T-cell (primary cell): Measurements from ENCODE around the gene RMRP. TPM values are rescaled to one million over a fixed set of nuclear protein-coding genes. Genes with fewer than 3 reads are reported as not detected.

ENCODE experiments used
- ATAC-seq, 4 experiments: fragments of 200-7000 bp in 3 of 4; fragments of 150-1000 bp in 1 of 4; cut with Tn5 transposase; replicated peaks in 1 of 4; 1 replicate in 3 of 4; 2 replicates in 1 of 4; pipeline ENCODE4 v1.10.0; 2021; ENCODE audit warnings: moderate library complexity in 3 of 4, mild to moderate bottlenecking in 2 of 4, moderate number of reproducible peaks in 1 of 4
- CTCF ChIA-PET, 2 donors: fragments of 300-600 bp; sonication (Branson Sonifier 250); formaldehyde crosslinking; loops; one replicate each; lab custom pipeline; 2022; ENCODE audit warnings: antibody characterized with exemption in 2 of 2; lab: Charles Lee
- POLR2A ChIA-PET, 2 donors: fragments of 300-600 bp; sonication (Branson Sonifier 250); formaldehyde crosslinking; loops; one replicate each; lab custom pipeline; 2022; ENCODE audit warnings: antibody characterized with exemption in 2 of 2; lab: Charles Lee
- DNase-seq, 35 experiments: peaks; one replicate each; pipeline versions ENCODE4 v3.0.0 to v3.0.0-alpha.2; 2013 to 2023
- H3K27ac ChIP-seq: one replicate; pipeline ENCODE4 v1.5.1; 2013; ENCODE audit warnings: low read length
- H3K27me3 ChIP-seq, 2 experiments: replicated peaks in 1 of 2; 1 replicate in 1 of 2; 2 replicates in 1 of 2; pipeline versions ENCODE4 v1.6.1 to v1.7.0; 2013; ENCODE audit warnings: low read length in 1 of 2, mixed read lengths in 1 of 2; ENCODE audit not compliant: control insufficient read depth in 2 of 2, insufficient read depth in 2 of 2; ENCODE audit errors: extremely low read depth in 1 of 2
- H3K36me3 ChIP-seq, 2 donors: 1 replicate in 1 of 2; 2 replicates in 1 of 2; pipeline versions ENCODE4 v1.6.1 to v1.7.0; 2013; ENCODE audit warnings: low read length in 1 of 2; ENCODE audit not compliant: control insufficient read depth in 2 of 2, insufficient read depth in 1 of 2; ENCODE audit errors: extremely low read depth in 1 of 2
- H3K4me1 ChIP-seq, 2 experiments: 1 replicate in 1 of 2; 2 replicates in 1 of 2; pipeline versions ENCODE4 v1.6.1 to v1.7.0; 2013; ENCODE audit warnings: low read length in 2 of 2, mixed read lengths in 1 of 2; ENCODE audit not compliant: insufficient read depth in 2 of 2, control insufficient read depth in 1 of 2; ENCODE audit errors: extremely low read depth in 1 of 2
- H3K4me3 ChIP-seq, 2 donors: 1 replicate in 1 of 2; 2 replicates in 1 of 2; pipeline versions ENCODE4 v1.5.1 to v1.7.0; 2013; ENCODE audit warnings: mild to moderate bottlenecking in 2 of 2, low read length in 1 of 2, moderate library complexity in 1 of 2; ENCODE audit not compliant: control insufficient read depth in 1 of 2; ENCODE audit errors: extremely low read depth in 1 of 2
- H3K9me3 ChIP-seq: 2 replicates; pipeline ENCODE4 v1.7.0; 2013
- H3K27ac Mint-ChIP-seq, 2 donors: one replicate each; pipeline ENCODE4 v1.8.0; 2020 to 2021; ENCODE audit warnings: mild to moderate bottlenecking in 2 of 2, mixed read lengths in 2 of 2
- H3K27me3 Mint-ChIP-seq, 2 donors: one replicate each; pipeline ENCODE4 v1.8.0; 2021 to 2022; ENCODE audit warnings: mixed read lengths in 2 of 2
- H3K36me3 Mint-ChIP-seq: one replicate; pipeline ENCODE4 v1.8.0; 2021; ENCODE audit warnings: mixed read lengths
- H3K4me1 Mint-ChIP-seq, 3 donors: one replicate each; pipeline ENCODE4 v1.8.0; 2020 to 2022; ENCODE audit warnings: mixed read lengths in 3 of 3, mild to moderate bottlenecking in 1 of 3
- H3K4me3 Mint-ChIP-seq, 3 donors: one replicate each; pipeline ENCODE4 v1.8.0; 2020 to 2022; ENCODE audit warnings: mild to moderate bottlenecking in 3 of 3, mixed read lengths in 3 of 3, moderate library complexity in 3 of 3
- H3K9me3 Mint-ChIP-seq, 3 donors: one replicate each; pipeline ENCODE4 v1.8.0; 2020 to 2022; ENCODE audit warnings: mixed read lengths in 3 of 3
- WGBS: methylation state at CpG from one replicate; pipeline ENCODE4 v1.1.5; 2013; ENCODE audit warnings: missing lambda C conversion rate; ENCODE audit not compliant: insufficient coverage; 5-methylcytosine and 5-hydroxymethylcytosine counted together
- total RNA-seq, 35 experiments: library from RNA in 6 of 35; stranded (reverse) in 6 of 35; fragments of 120-200 nt in 1 of 35; gene quantifications; one replicate each; pipeline versions ENCODE4 v1.2.1 to v1.2.4 and lab custom pipeline; 2013 to 2026

RMRP gene
- total RNA-seq, 5 donors from 2014 or later (not counting 1 experiment from before 2014, with no cell fraction given) = 10,537 to 37,987 (median 30,491) TPM

GRCh38 chr9:35666045-35666444 is 8.2 kb upstream of the RMRP start:
- DNase-seq (no peak), ATAC-seq (no peak)
- Mint-ChIP-seq H3K4me1 (peaks cover 47 to 53% (median 48%) of the 10 kb centered on the region in 3 donors), H3K36me3 (peaks cover 3% of the 10 kb centered on the region), H3K4me3 (peak overlapping the region in 2 of 3 donors; percentile 76 to 88), H3K27me3 (no peaks in the 10 kb centered on the region), H3K9me3 (no peaks in the 10 kb centered on the region), H3K27ac (no peak overlapping the region)
- Histone ChIP-seq H3K27me3 (no peaks in the 10 kb centered on the region), H3K4me3 (no peak overlapping the region), H3K9me3 (no peaks in the 10 kb centered on the region), H3K4me1 (peaks cover 23 to 44% of the 10 kb centered on the region in 2 experiments), H3K27ac (no peak overlapping the region), H3K36me3 (peaks cover 0 to 3% of the 10 kb centered on the region in 2 donors)
- WGBS = no CpG with 5 or more reads among the region's 1 CpG
- ChIA-PET POLR2A (interaction anchor here in 1 of 2 donors (0.5 to 0.6 kb wide), 2 partner anchors 17 to 1448 kb away, joined by 3 to 7 read pairs; no protein-coding TSS in a partner anchor), CTCF (interaction anchor here (0.6 to 4.4 kb wide), 5 partner anchors 9 to 180 kb away, joined by 3 to 22 read pairs (median 3); no protein-coding TSS in a partner anchor)

- ChIA-PET CTCF (interaction anchor here (0.6 to 4.4 kb wide), 9 partner anchors 8 to 179 kb away, joined by 3 to 22 read pairs (median 3); no protein-coding TSS in a partner anchor), POLR2A (interaction anchor here (0.6 to 0.7 kb wide), 2 partner anchors 16 to 265 kb away, joined by 3 read pairs; no protein-coding TSS in a partner anchor)
- H3K9me3 Mint-ChIP-seq = no peaks in the 10 kb centered on the region
- peaks cover 53 to 59% (median 54%) of the 10 kb centered on the region in 3 donors for H3K4me1 Mint-ChIP-seq
- Histone ChIP-seq H3K4me1 (peaks cover 25 to 50% of the 10 kb centered on the region in 2 experiments), H3K27ac (peak overlapping the region; percentile 48), H3K9me3 (no peaks in the 10 kb centered on the region), H3K4me3 (peak overlapping the region; percentile 60 to 66), H3K27me3 (no peaks in the 10 kb centered on the region), H3K36me3 (peaks cover 0 to 9% of the 10 kb centered on the region in 2 donors)
- DNase-seq (no peak), ATAC-seq (no peak)
- peak overlapping the region; percentile 92 to 93 for H3K27ac Mint-ChIP-seq
- peak overlapping the region; percentile 76 to 88 (median 82) for H3K4me3 Mint-ChIP-seq
- whole genome bisulfite sequencing = 0% methylated on average over 2 of the region's 5 CpGs
- H3K36me3 Mint-ChIP-seq = peaks cover 9% of the 10 kb centered on the region
- H3K27me3 Mint-ChIP-seq = no peaks in the 10 kb centered on the region
Observed at GRCh38 chr9:35665471-35665818, 7.6 kb upstream of the RMRP start.

- H3K36me3 ChIP-seq = peaks cover 0 to 14% of the 10 kb centered on the region in 2 donors
- DNase-seq = peak in 32 of 35 experiments; percentile 16 to 77 (median 43)
- no peaks in the 10 kb centered on the region for H3K9me3 ChIP-seq
- 8% methylated on average over 57 of the region's 58 CpGs for WGBS
- peaks cover 25 to 56% of the 10 kb centered on the region in 2 experiments for H3K4me1 ChIP-seq
- ATAC-seq = peak; percentile 68 to 76 (median 74)
- ChIA-PET CTCF (interaction anchor here (0.6 to 4.4 kb wide), 9 partner anchors 31 to 85 kb away, joined by 3 to 22 read pairs (median 4); no protein-coding TSS in a partner anchor), POLR2A (interaction anchor here in 1 of 2 donors (0.7 to 1.1 kb wide), 2 partner anchors 18 to 266 kb away, joined by 3 to 4 read pairs; no protein-coding TSS in a partner anchor)
- Mint-ChIP-seq H3K27me3 (no peaks in the 10 kb centered on the region), H3K27ac (peak within 1 kb of the TSS; percentile 92 to 93), H3K36me3 (peaks cover 14% of the 10 kb centered on the region), H3K4me3 (peak within 1 kb of the TSS; percentile 76 to 88 (median 82)), H3K4me1 (peaks cover 59 to 65% (median 61%) of the 10 kb centered on the region in 3 donors), H3K9me3 (no peaks in the 10 kb centered on the region)
- H3K27ac ChIP-seq = peak within 1 kb of the TSS; percentile 54
- H3K4me3 ChIP-seq = peak within 1 kb of the TSS; percentile 60 to 66
- no peaks in the 10 kb centered on the region for H3K27me3 ChIP-seq
Observed at GRCh38 chr9:35664531-35665470, 7.0 kb upstream of the RMRP start, which contains the start of gene ARHGEF39. Gene ARHGEF39 (minus strand): TSS chr9:35665195. CDS start chr9:35665169, 26 bp downstream.

- peaks cover 34 to 74% of the 10 kb centered on the region in 2 experiments for H3K4me1 ChIP-seq
- Mint-ChIP-seq H3K4me1 (peaks cover 75 to 83% (median 81%) of the 10 kb centered on the region in 3 donors), H3K36me3 (peaks cover 23% of the 10 kb centered on the region), H3K4me3 (peak overlapping the region in 2 of 3 donors; percentile 22 to 93), H3K9me3 (no peaks in the 10 kb centered on the region), H3K27me3 (peaks cover 4 to 5% of the 10 kb centered on the region in 2 donors), H3K27ac (peak overlapping the region; percentile 92 to 93)
- DNase-seq = no peak
- peak overlapping the region; percentile 83 for H3K27ac ChIP-seq
- WGBS = 77% methylated on average over 7 of the region's 7 CpGs
- no peak overlapping the region for H3K4me3 ChIP-seq
- ChIA-PET CTCF (interaction anchor here in 1 of 2 donors (1.0 to 7.1 kb wide), 4 partner anchors 15 to 87 kb away, joined by 3 to 122 read pairs (median 15); partner anchors contain the start of genes GBA2 and RGP1), POLR2A (no interaction called here)
- ATAC-seq = no peak
- peaks cover 0 to 14% of the 10 kb centered on the region in 2 donors for H3K36me3 ChIP-seq
- no peaks in the 10 kb centered on the region for H3K9me3 ChIP-seq
- no peaks in the 10 kb centered on the region for H3K27me3 ChIP-seq
Observed at GRCh38 chr9:35662437-35662836, 4.6 kb upstream of the RMRP start.

- H3K9me3 ChIP-seq = no peaks in the 10 kb centered on the region
- H3K36me3 ChIP-seq = peaks cover 0 to 14% of the 10 kb centered on the region in 2 donors
- ATAC-seq = peak in 1 of 4 experiments; percentile 21
- Mint-ChIP-seq H3K4me1 (peaks cover 80 to 88% (median 86%) of the 10 kb centered on the region in 3 donors), H3K27me3 (peaks cover 4 to 5% of the 10 kb centered on the region in 2 donors), H3K4me3 (peak overlapping the region; percentile 46 to 93 (median 64)), H3K9me3 (no peaks in the 10 kb centered on the region), H3K27ac (peak overlapping the region; percentile 92 to 93), H3K36me3 (peaks cover 23% of the 10 kb centered on the region)
- POLR2A ChIA-PET = no interaction called here
- H3K4me3 ChIP-seq = peak overlapping the region in 1 of 2 donors; percentile 24
- DNase-seq = peak in 28 of 35 experiments; percentile 27 to 72 (median 42)
- peaks cover 36 to 80% of the 10 kb centered on the region in 2 experiments for H3K4me1 ChIP-seq
- no peaks in the 10 kb centered on the region for H3K27me3 ChIP-seq
- CTCF ChIA-PET = interaction anchor here (0.5 to 7.1 kb wide), 11 partner anchors 14 to 584 kb away, joined by 3 to 122 read pairs (median 3); partner anchors contain the start of genes CREB3 (in 1 of the 2), GBA2 (in 1 of the 2), RGP1 (in 1 of the 2) and TLN1 (in 1 of the 2)
- WGBS = 50% methylated on average over 3 of the region's 3 CpGs
- H3K27ac ChIP-seq = peak overlapping the region; percentile 83
Observed at GRCh38 chr9:35661756-35662350, 4.0 kb upstream of the RMRP start.
